ENCODE measurements around the gene SSC4D.

DNA sequence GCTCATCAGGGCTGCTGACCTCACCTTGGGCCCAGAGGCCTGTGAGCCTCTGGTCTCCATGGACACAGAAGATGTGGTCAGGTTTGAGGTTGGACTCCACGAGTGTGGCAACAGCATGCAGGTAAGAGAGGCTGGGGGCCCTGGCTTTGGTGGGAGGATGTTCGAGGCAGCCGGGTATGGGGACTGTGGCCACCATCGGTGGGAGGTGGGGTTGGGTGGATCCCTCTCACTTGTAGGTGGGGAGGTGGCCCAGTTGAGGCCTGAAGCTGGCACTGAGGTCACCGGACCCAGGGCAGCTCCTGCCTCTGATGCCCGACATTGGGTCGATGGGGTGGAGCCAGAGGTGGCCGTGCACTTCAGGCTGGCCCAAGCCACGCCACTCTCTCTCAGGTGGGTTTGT lies 15.7 kb upstream of the SSC4D start:
- TF ChIP-seq POLR2A (IDR thresholded peaks at IDR 0.05) (no peak), POLR2AphosphoS5 (IDR thresholded peaks at IDR 0.05) (no peak)
- TF ChIP-seq, protein P1, sequence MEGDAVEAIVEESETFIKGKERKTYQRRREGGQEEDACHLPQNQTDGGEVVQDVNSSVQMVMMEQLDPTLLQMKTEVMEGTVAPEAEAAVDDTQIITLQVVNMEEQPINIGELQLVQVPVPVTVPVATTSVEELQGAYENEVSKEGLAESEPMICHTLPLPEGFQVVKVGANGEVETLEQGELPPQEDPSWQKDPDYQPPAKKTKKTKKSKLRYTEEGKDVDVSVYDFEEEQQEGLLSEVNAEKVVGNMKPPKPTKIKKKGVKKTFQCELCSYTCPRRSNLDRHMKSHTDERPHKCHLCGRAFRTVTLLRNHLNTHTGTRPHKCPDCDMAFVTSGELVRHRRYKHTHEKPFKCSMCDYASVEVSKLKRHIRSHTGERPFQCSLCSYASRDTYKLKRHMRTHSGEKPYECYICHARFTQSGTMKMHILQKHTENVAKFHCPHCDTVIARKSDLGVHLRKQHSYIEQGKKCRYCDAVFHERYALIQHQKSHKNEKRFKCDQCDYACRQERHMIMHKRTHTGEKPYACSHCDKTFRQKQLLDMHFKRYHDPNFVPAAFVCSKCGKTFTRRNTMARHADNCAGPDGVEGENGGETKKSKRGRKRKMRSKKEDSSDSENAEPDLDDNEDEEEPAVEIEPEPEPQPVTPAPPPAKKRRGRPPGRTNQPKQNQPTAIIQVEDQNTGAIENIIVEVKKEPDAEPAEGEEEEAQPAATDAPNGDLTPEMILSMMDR (IDR thresholded peaks at IDR 0.05), result no peak
